ENCODE data around the gene LRRC18. TPM values are rescaled to one million over a fixed set of nuclear protein-coding genes. Genes with fewer than 3 reads are reported as not detected.
A peak's percentile ranks its signal among the peaks of the same experiment; 100 is the strongest.

The LRRC18 gene
- total and polyA plus RNA-seq, 9 of the 15 experiments (the other 6 are each of a cell fraction or from before 2014, with no cell fraction given) = not detected

DNA sequence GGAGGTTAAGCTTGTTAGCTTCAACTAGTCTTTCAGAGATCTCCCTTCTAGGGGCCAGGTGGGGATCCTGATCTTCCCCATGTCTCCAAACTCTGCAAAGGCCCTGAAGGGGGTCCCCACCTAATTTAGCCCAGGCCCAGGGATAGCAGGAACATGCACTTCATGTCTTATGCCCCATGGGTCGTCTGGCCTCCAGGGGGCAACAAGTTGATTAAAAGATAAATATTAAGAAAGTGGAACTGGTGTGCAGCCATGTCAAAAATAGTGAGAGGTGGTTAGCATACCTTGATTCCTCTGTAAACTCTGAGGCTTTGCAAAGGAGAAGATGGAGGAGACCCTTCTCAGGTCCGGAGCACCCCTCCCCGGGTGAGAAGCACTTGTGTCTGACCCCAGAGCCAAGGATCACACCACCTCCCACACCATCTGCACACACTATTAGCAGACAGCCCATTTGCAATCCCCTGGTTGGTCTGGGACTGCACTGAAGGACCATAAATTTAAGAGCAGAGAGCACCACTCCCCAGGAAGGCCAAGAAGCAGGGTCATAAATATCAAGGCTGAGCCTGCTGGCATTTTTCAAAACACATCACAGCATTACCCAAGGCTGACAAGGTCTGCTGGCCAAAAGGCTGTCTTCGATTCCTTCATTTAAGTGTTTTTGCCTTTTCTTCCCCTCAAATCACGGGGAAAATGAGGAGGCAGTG is 44.2 kb upstream of the LRRC18 start:
- intact Hi-C loops (cut with micrococcal nuclease) = loop anchor here (5.0 kb wide), 2 partner anchors 134 to 424 kb away; partner anchors contain the start of gene VSTM4
- Histone ChIP-seq H3K4me3 (no peak overlapping the region), H3K79me2 (ENCODE audit: control insufficient read depth, insufficient read depth, low read length) (no peaks in the 10 kb centered on the region), H3K9me3 (replicated peaks; ENCODE audit: control insufficient read depth, insufficient read depth, low read depth, low read length) (no peaks in the 10 kb centered on the region), H3K9ac (ENCODE audit: insufficient read depth in 1 of 2, low read depth in 2 of 2, low read length in 2 of 2) (no peak overlapping the region), H3K27me3 (ENCODE audit: control insufficient read depth in 2 of 2, insufficient read depth in 2 of 2, low read length in 2 of 2) (peaks cover 0 to 22% of the 10 kb centered on the region in 2 experiments; a peak in 3 of 5 replicates), H3K9me1 (ENCODE audit: control insufficient read depth, insufficient read depth, low read length) (no peaks in the 10 kb centered on the region), H2AFZ (ENCODE audit: low read depth, low read length) (no peak overlapping the region), H4K20me1 (replicated peaks; ENCODE audit: control insufficient read depth, insufficient read depth, low read length) (no peaks in the 10 kb centered on the region), H3K4me2 (ENCODE audit: insufficient read depth, low read length) (no peak overlapping the region), H3K36me3 (ENCODE audit: control insufficient read depth, insufficient read depth, low read length) (no peaks in the 10 kb centered on the region), H3K4me1 (replicated peaks in 1 of 2; ENCODE audit: control insufficient read depth in 2 of 2, insufficient read depth in 2 of 2, low read length in 2 of 2) (peaks cover 4 to 9% of the 10 kb centered on the region in 2 experiments; a peak in 2 of 5 replicates), H3K27ac (ENCODE audit: extremely low read depth, low read depth, low read length) (no peak overlapping the region)
- ATAC-seq (no peak), FAIRE-seq (no peak), DNase-seq (ENCODE audit: extremely low read depth in 1 of 4, low spot score in 3 of 4) (no peak)
- ChIA-PET POLR2A (interaction anchor here (0.5 kb wide), 1 partner anchor 334 kb away, joined by 3 read pairs; no protein-coding TSS in a partner anchor), CTCF (ENCODE audit: low intra/inter-chr PET ratio) (interaction anchor here (1.0 kb wide), 1 partner anchor 529 kb away, joined by 3 read pairs; no protein-coding TSS in a partner anchor)
- no TSS peak for BruUV-seq (replicated peaks)
- 6% methylated on average over 5 of the region's 5 CpGs for WGBS (ENCODE audit: insufficient coverage, low coverage, missing lambda C conversion rate)
- TF ChIP-seq, protein P1, sequence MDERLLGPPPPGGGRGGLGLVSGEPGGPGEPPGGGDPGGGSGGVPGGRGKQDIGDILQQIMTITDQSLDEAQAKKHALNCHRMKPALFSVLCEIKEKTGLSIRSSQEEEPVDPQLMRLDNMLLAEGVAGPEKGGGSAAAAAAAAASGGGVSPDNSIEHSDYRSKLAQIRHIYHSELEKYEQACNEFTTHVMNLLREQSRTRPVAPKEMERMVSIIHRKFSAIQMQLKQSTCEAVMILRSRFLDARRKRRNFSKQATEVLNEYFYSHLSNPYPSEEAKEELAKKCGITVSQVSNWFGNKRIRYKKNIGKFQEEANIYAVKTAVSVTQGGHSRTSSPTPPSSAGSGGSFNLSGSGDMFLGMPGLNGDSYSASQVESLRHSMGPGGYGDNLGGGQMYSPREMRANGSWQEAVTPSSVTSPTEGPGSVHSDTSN (CRISPR knock-in tag; IDR thresholded peaks at IDR 0.05; ENCODE audit: low read depth) = no peak
- TF ChIP-seq, protein P1 (tag; conservative IDR thresholded peaks at IDR 0.05; ENCODE audit: low read depth) = peak; percentile 81
- no peak for TF ChIP-seq CEBPG (CRISPR knock-in tag; IDR thresholded peaks at IDR 0.05)
- no peak for TF ChIP-seq CEBPG (tag; conservative IDR thresholded peaks at IDR 0.05 in 1 of 2, IDR thresholded peaks at IDR 0.05 in 1 of 2)
- TF ChIP-seq MEIS2 (IDR thresholded peaks at IDR 0.05; ENCODE audit: partially characterized antibody) = peak; percentile 35
- TF ChIP-seq, protein P2, sequence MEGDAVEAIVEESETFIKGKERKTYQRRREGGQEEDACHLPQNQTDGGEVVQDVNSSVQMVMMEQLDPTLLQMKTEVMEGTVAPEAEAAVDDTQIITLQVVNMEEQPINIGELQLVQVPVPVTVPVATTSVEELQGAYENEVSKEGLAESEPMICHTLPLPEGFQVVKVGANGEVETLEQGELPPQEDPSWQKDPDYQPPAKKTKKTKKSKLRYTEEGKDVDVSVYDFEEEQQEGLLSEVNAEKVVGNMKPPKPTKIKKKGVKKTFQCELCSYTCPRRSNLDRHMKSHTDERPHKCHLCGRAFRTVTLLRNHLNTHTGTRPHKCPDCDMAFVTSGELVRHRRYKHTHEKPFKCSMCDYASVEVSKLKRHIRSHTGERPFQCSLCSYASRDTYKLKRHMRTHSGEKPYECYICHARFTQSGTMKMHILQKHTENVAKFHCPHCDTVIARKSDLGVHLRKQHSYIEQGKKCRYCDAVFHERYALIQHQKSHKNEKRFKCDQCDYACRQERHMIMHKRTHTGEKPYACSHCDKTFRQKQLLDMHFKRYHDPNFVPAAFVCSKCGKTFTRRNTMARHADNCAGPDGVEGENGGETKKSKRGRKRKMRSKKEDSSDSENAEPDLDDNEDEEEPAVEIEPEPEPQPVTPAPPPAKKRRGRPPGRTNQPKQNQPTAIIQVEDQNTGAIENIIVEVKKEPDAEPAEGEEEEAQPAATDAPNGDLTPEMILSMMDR (IDR thresholded peaks at IDR 0.05 in 2 of 3, conservative IDR thresholded peaks at IDR 0.05 in 1 of 3; ENCODE audit: insufficient read depth in 2 of 3, low read depth in 1 of 3, low read length in 3 of 3) = peak in 2 of 3 experiments; percentile 15 to 19; a peak in 1 of 6 replicates
- in situ Hi-C loops (cut with MboI) = no loop called here

All from K562 (cell line).